ENCODE measurements around the gene PCDH9. TPM values are rescaled to one million over a fixed set of nuclear protein-coding genes. Genes with fewer than 3 reads are reported as not detected.
"Not testable (repeated sequence)": the region's sequence is repeated elsewhere in the genome, so short reads cannot be mapped to it uniquely, and the experiment has no call there.

Gene PCDH9
- polyA plus RNA-seq, 4 donors: 0.27 to 1.1 (median 0.72) TPM; not detected in 1

DNA sequence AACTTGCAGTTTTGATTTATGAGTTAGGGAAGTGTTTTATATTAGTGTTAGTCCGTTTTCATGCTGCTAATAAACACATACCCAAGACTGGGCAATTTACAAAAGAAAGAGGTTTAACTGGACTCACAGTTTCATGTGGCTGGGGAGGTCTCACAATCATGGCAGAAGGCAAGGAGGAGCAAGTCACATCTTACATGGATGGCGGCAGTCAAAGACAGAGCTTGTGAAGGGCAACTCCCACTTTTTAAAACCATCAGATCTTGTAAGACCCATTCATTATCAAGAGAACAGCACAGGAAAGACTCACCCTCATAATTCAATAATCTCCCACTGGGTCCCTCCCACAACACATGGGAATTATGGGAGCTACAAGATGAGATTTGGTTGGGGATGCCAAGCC lies 349.0 kb downstream of the PCDH9 start:
- FAIRE-seq; H3K27me3 ChIP-seq (ENCODE audit: control insufficient read depth in 3 of 3, insufficient read depth in 3 of 3, low read length in 3 of 3); H3K4me3 ChIP-seq (ENCODE audit: low read depth in 1 of 3, low read length in 3 of 3); H3K4me1 ChIP-seq (ENCODE audit: control insufficient read depth in 3 of 3, insufficient read depth in 2 of 3, low read depth in 1 of 3, low read length in 2 of 3); H3K36me3 ChIP-seq (ENCODE audit: control insufficient read depth in 3 of 3, insufficient read depth in 2 of 3, low read depth in 1 of 3, low read length in 3 of 3); DNase-seq; H3K9me3 ChIP-seq (ENCODE audit: control insufficient read depth in 2 of 2, insufficient read depth in 1 of 2, low read depth in 1 of 2, low read length in 1 of 2); H3K27ac ChIP-seq (ENCODE audit: low read depth in 1 of 3, low read length in 2 of 3): not testable (repeated sequence)
- WGBS, 3 donors: 56 to 73% (median 57%) methylated on average over 2 of the region's 2 CpGs

DNA sequence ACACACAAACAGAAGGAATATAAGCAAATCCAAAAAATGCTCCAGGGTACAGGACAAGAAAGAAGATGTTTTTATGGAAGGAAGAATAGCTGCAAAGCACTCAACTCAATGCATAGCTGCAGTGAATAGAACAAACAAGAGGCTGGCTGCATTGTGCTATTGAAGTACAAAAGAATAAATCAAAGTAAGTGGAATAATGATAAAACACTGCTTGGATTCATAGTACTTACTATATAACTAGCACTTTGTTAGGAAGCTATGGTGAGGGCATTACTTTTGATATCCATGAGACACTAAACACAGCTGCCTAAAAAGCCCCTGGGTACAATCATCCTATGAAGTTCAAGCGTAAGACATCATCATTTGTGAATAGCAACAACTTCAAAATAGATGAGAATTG lies 350.1 kb downstream of the PCDH9 start:
- DNase-seq (no peak), FAIRE-seq (no peak)
- no peak overlapping the region for H3K27ac ChIP-seq (ENCODE audit: low read depth in 1 of 3, low read length in 2 of 3)
- no peaks in the 10 kb centered on the region for H3K9me3 ChIP-seq (ENCODE audit: control insufficient read depth in 2 of 2, insufficient read depth in 1 of 2, low read depth in 1 of 2, low read length in 1 of 2)
- H3K4me3 ChIP-seq (ENCODE audit: low read depth in 1 of 3, low read length in 3 of 3): no peak overlapping the region
- no peaks in the 10 kb centered on the region for H3K27me3 ChIP-seq (ENCODE audit: control insufficient read depth in 3 of 3, insufficient read depth in 3 of 3, low read length in 3 of 3)
- H3K4me1 ChIP-seq (ENCODE audit: control insufficient read depth in 3 of 3, insufficient read depth in 2 of 3, low read depth in 1 of 3, low read length in 2 of 3): no peaks in the 10 kb centered on the region
- H3K36me3 ChIP-seq (ENCODE audit: control insufficient read depth in 3 of 3, insufficient read depth in 2 of 3, low read depth in 1 of 3, low read length in 3 of 3): no peaks in the 10 kb centered on the region
- 63 to 80% (median 78%) methylated on average over 1 of the region's 1 CpG for WGBS, 3 donors

DNA sequence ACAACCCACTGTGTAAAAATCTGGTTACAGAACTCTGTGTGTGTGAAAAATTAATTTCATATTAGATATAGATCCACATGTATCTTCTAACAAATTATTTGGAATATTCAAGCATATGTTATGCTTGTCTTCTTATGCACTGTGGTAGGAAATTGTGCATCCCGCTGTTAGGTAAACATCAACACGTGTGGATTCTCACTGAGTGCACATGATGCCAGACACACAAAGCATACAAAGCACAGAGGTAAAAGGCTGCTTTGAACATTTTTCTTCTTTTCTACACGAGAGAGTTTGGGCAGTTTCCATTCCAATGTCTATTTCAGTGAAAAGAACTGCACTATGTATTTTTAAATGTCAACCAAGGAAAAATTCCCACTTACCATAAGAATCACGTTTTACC lies 354.9 kb downstream of the PCDH9 start:
- H3K27me3 ChIP-seq (ENCODE audit: control insufficient read depth in 3 of 3, insufficient read depth in 3 of 3, low read length in 3 of 3): no peaks in the 10 kb centered on the region
- H3K4me1 ChIP-seq (ENCODE audit: control insufficient read depth in 3 of 3, insufficient read depth in 2 of 3, low read depth in 1 of 3, low read length in 2 of 3): no peaks in the 10 kb centered on the region
- WGBS, 3 donors: 48 to 59% (median 56%) methylated on average over 4 of the region's 4 CpGs
- no peak overlapping the region for H3K27ac ChIP-seq (ENCODE audit: low read depth in 1 of 3, low read length in 2 of 3)
- FAIRE-seq (no peak), DNase-seq (no peak)
- H3K36me3 ChIP-seq (ENCODE audit: control insufficient read depth in 3 of 3, insufficient read depth in 2 of 3, low read depth in 1 of 3, low read length in 3 of 3): no peaks in the 10 kb centered on the region
- no peak overlapping the region for H3K4me3 ChIP-seq (ENCODE audit: low read depth in 1 of 3, low read length in 3 of 3)
- no peaks in the 10 kb centered on the region for H3K9me3 ChIP-seq (ENCODE audit: control insufficient read depth in 2 of 2, insufficient read depth in 1 of 2, low read depth in 1 of 2, low read length in 1 of 2)

DNA sequence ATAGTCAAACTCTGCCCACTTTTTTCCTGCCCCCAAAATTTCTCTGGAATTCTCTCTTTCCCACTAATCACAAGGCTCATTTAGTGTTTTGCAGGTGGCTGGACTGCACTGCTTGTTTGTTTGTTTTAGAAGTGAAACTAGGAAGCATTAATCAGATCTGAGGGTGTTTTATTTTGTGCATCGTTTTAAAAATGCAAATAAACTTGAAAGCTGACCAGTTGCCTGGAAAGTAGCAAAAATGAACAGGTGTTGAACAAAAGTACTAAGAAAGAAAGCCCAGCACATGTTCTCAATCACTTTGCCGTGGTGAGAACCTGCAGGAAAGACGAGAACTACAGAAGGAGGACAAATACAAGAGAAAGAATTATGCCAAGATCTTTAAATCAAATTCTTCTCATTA lies 365.5 kb downstream of the PCDH9 start:
- FAIRE-seq (no peak), DNase-seq (no peak)
- no peaks in the 10 kb centered on the region for H3K9me3 ChIP-seq (ENCODE audit: control insufficient read depth in 2 of 2, insufficient read depth in 1 of 2, low read depth in 1 of 2, low read length in 1 of 2)
- no peaks in the 10 kb centered on the region for H3K4me1 ChIP-seq (ENCODE audit: control insufficient read depth in 3 of 3, insufficient read depth in 2 of 3, low read depth in 1 of 3, low read length in 2 of 3)
- no peak overlapping the region for H3K4me3 ChIP-seq (ENCODE audit: low read depth in 1 of 3, low read length in 3 of 3)
- H3K36me3 ChIP-seq (ENCODE audit: control insufficient read depth in 3 of 3, insufficient read depth in 2 of 3, low read depth in 1 of 3, low read length in 3 of 3): no peaks in the 10 kb centered on the region
- WGBS, 3 donors: 40 to 59% (median 43%) methylated on average over 3 of the region's 3 CpGs
- no peak overlapping the region for H3K27ac ChIP-seq (ENCODE audit: low read depth in 1 of 3, low read length in 2 of 3)
- H3K27me3 ChIP-seq (ENCODE audit: control insufficient read depth in 3 of 3, insufficient read depth in 3 of 3, low read length in 3 of 3): no peaks in the 10 kb centered on the region

DNA sequence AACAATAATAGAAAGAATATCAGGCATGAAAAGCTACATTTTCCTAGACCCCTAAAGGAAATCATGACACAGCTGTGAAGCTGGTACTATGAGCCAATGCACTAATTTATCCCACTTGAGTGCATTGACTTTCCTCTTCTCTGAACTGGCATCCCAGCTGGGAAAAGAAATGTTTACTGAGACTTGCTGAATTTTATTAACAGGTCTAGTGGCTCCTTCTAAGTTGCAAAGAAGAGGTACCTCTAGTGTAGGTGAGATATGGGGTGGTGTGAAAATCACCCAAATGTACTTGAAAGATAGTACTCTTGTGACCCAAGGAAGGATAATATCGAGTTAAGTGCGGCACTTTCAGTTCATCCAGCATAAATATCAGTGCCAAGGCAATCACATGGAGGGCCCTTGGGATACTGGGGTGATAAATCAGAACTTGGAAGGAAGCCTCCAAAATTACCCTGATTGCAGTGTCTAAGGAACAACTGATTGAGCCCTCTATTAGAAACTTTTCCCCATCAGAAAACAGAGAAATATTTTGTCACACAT lies 369.2 kb downstream of the PCDH9 start:
- DNase-seq: no peak
- H3K4me1 ChIP-seq (ENCODE audit: control insufficient read depth in 3 of 3, insufficient read depth in 2 of 3, low read depth in 1 of 3, low read length in 2 of 3): no peaks in the 10 kb centered on the region
- no peaks in the 10 kb centered on the region for H3K36me3 ChIP-seq (ENCODE audit: control insufficient read depth in 3 of 3, insufficient read depth in 2 of 3, low read depth in 1 of 3, low read length in 3 of 3)
- WGBS, 3 donors: 71 to 80% (median 73%) methylated on average over 2 of the region's 2 CpGs
- no peaks in the 10 kb centered on the region for H3K9me3 ChIP-seq (ENCODE audit: control insufficient read depth in 2 of 2, insufficient read depth in 1 of 2, low read depth in 1 of 2, low read length in 1 of 2)
- H3K4me3 ChIP-seq (ENCODE audit: low read depth in 1 of 3, low read length in 3 of 3): no peak overlapping the region
- H3K27ac ChIP-seq (ENCODE audit: low read depth in 1 of 3, low read length in 2 of 3): no peak overlapping the region
- no peak for FAIRE-seq
- H3K27me3 ChIP-seq (ENCODE audit: control insufficient read depth in 3 of 3, insufficient read depth in 3 of 3, low read length in 3 of 3): no peaks in the 10 kb centered on the region

DNA sequence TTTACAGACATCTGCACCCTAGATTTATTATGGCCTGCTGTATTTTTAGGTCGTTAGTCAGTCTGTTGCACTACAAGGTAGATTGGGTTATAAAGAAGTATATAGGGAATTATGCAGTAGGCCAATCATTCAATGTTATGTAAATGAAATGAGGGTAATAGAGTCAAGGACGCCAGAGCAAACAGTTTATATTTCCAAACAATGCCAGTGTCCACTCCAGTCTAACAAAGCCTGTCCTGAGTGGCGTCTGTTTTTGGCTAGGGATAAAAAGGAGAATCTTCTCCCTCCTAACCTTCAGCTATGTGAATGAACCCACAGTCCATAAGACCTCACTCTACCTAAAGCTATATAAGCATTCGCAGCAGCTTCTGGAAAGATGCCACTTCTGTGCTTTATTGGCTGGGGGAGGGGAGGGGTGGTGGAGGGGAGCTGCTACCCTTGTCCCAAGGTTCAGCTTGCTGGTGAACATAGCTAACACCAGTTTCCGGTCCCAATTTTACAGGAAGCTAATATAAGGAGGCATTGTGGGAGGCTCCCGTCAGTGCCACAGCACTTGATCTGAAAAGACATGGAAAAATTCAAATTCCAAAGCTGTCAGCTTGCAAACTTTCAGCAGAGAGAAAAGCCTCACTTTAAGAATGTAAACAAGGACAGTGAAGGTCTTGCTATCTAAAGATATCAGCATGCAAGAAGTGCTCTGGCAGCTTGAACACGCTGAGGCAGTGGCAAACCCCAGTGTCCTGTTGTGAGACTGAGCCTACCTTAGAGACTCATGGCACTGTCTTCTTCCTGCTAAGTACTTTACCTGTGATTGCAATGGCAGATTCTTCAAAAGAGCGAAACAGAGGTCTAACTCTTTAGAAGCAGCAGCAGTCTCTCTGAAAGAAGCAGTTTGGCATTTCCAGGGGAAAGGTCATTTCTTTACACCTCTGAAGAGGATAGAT lies 369.9 kb downstream of the PCDH9 start:
- DNase-seq (no peak), FAIRE-seq (no peak)
- Histone ChIP-seq H3K9me3 (ENCODE audit: control insufficient read depth in 2 of 2, insufficient read depth in 1 of 2, low read depth in 1 of 2, low read length in 1 of 2) (no peaks in the 10 kb centered on the region), H3K27me3 (ENCODE audit: control insufficient read depth in 3 of 3, insufficient read depth in 3 of 3, low read length in 3 of 3) (no peaks in the 10 kb centered on the region), H3K27ac (ENCODE audit: low read depth in 1 of 3, low read length in 2 of 3) (no peak overlapping the region), H3K4me3 (ENCODE audit: low read depth in 1 of 3, low read length in 3 of 3) (no peak overlapping the region), H3K4me1 (ENCODE audit: control insufficient read depth in 3 of 3, insufficient read depth in 2 of 3, low read depth in 1 of 3, low read length in 2 of 3) (no peaks in the 10 kb centered on the region), H3K36me3 (ENCODE audit: control insufficient read depth in 3 of 3, insufficient read depth in 2 of 3, low read depth in 1 of 3, low read length in 3 of 3) (no peaks in the 10 kb centered on the region)
- WGBS, 3 donors: 55 to 65% (median 63%) methylated on average over 8 of the region's 8 CpGs

DNA sequence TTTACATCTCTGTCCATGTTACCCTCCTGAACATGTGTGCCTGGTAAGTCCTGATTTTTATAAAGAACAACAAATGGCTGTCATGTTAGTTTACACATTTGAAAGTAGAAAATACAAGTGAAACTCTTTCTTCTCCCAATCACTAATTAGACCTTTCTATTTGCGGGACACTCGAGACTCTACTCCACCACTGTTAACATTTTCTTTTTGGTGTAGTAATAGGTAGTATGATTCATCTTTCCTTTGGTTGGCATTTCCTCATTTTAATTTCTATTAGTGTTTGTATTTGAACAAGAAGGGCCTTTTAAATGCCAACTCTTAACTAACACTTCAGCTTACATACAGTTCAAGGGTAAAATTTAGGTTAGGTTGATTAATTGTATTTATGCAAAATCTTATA lies 371.1 kb downstream of the PCDH9 start:
- WGBS, 3 donors: 61 to 70% (median 67%) methylated on average over 2 of the region's 2 CpGs
- no peaks in the 10 kb centered on the region for H3K4me1 ChIP-seq (ENCODE audit: control insufficient read depth in 3 of 3, insufficient read depth in 2 of 3, low read depth in 1 of 3, low read length in 2 of 3)
- DNase-seq (no peak), FAIRE-seq (no peak)
- no peak overlapping the region for H3K27ac ChIP-seq (ENCODE audit: low read depth in 1 of 3, low read length in 2 of 3)
- no peaks in the 10 kb centered on the region for H3K27me3 ChIP-seq (ENCODE audit: control insufficient read depth in 3 of 3, insufficient read depth in 3 of 3, low read length in 3 of 3)
- H3K9me3 ChIP-seq (ENCODE audit: control insufficient read depth in 2 of 2, insufficient read depth in 1 of 2, low read depth in 1 of 2, low read length in 1 of 2): no peaks in the 10 kb centered on the region
- H3K36me3 ChIP-seq (ENCODE audit: control insufficient read depth in 3 of 3, insufficient read depth in 2 of 3, low read depth in 1 of 3, low read length in 3 of 3): no peaks in the 10 kb centered on the region
- no peak overlapping the region for H3K4me3 ChIP-seq (ENCODE audit: low read depth in 1 of 3, low read length in 3 of 3)

DNA sequence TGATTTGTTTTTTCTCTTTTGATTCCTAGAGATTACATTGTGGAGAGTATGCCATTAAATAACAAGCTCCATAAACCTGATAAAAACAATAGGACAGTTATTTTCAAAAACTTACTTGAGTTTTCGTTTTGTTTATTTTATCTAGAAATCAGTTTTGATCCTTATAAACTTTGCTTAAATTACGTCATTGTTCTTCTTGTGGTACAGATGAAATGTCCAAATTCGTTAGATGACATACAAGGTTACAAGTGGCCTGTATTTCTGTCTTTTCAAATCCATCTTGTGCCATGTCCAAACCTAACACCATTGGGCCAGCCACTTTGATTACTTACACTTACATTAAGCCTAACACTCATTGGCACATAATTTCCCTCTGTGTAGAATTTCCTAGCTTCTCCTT lies 372.0 kb downstream of the PCDH9 start:
- H3K4me1 ChIP-seq (ENCODE audit: control insufficient read depth in 3 of 3, insufficient read depth in 2 of 3, low read depth in 1 of 3, low read length in 2 of 3): no peaks in the 10 kb centered on the region
- 44 to 76% (median 48%) methylated on average over 3 of the region's 3 CpGs for WGBS, 3 donors
- H3K4me3 ChIP-seq (ENCODE audit: low read depth in 1 of 3, low read length in 3 of 3): no peak overlapping the region
- no peaks in the 10 kb centered on the region for H3K27me3 ChIP-seq (ENCODE audit: control insufficient read depth in 3 of 3, insufficient read depth in 3 of 3, low read length in 3 of 3)
- no peak overlapping the region for H3K27ac ChIP-seq (ENCODE audit: low read depth in 1 of 3, low read length in 2 of 3)
- H3K36me3 ChIP-seq (ENCODE audit: control insufficient read depth in 3 of 3, insufficient read depth in 2 of 3, low read depth in 1 of 3, low read length in 3 of 3): no peaks in the 10 kb centered on the region
- DNase-seq (no peak), FAIRE-seq (no peak)
- no peaks in the 10 kb centered on the region for H3K9me3 ChIP-seq (ENCODE audit: control insufficient read depth in 2 of 2, insufficient read depth in 1 of 2, low read depth in 1 of 2, low read length in 1 of 2)

All from small intestine (tissue), 7 donors.